ENCODE measurements around the gene SNX17.

The SNX17 gene

GRCh38 chr2:27393225-27393624, 22.8 kb downstream of the SNX17 start:
- no peak for TF ChIP-seq Cebpa-rat (IDR thresholded peaks at IDR 0.05)
- Histone ChIP-seq H3K9ac (no peak overlapping the region), H3K4me2 (no peak overlapping the region), H3K4me1 (no peaks in the 10 kb centered on the region), H3K27ac (no peak overlapping the region), H4K20me1 (peaks cover 100% of the 10 kb centered on the region), H3K36me3 (peaks cover 69% of the 10 kb centered on the region), H3K9me3 (no peaks in the 10 kb centered on the region), H3K27me3 (no peaks in the 10 kb centered on the region), H3K4me3 (no peak overlapping the region)

- Histone ChIP-seq H3K27me3 (no peaks in the 10 kb centered on the region), H3K4me2 (no peak overlapping the region), H3K9me3 (0 out of 2 replicates have a peak, but pooled peaks cover 4% of the 10 kb centered on the region), H3K36me3 (peaks cover 70% of the 10 kb centered on the region), H3K4me3 (no peak overlapping the region), H3K27ac (no peak overlapping the region), H3K9ac (no peak overlapping the region), H4K20me1 (peaks cover 100% of the 10 kb centered on the region), H3K4me1 (no peaks in the 10 kb centered on the region)
- no peak for TF ChIP-seq Cebpa-rat (IDR thresholded peaks at IDR 0.05)
Observed at GRCh38 chr2:27398962-27399361, 28.5 kb downstream of the SNX17 start.

GRCh38 chr2:27400348-27401135, 30.1 kb downstream of the SNX17 start:
- Histone ChIP-seq H3K4me2 (no peak overlapping the region), H3K4me3 (no peak overlapping the region), H4K20me1 (peaks cover 100% of the 10 kb centered on the region), H3K9ac (no peak overlapping the region), H3K4me1 (no peaks in the 10 kb centered on the region), H3K27ac (no peak overlapping the region), H3K9me3 (0 out of 2 replicates have a peak, but pooled peaks cover 4% of the 10 kb centered on the region), H3K27me3 (no peaks in the 10 kb centered on the region), H3K36me3 (peaks cover 75% of the 10 kb centered on the region)
- no peak for TF ChIP-seq Cebpa-rat (IDR thresholded peaks at IDR 0.05)

- H3K4me3 ChIP-seq, result peak overlapping the region; percentile 95
- H3K27me3 ChIP-seq, result no peaks in the 10 kb centered on the region
- H3K9me3 ChIP-seq, result no peaks in the 10 kb centered on the region; the same call in 1 of the 2 replicates
- H3K9ac ChIP-seq, result peak overlapping the region; percentile 93
- H3K4me1 ChIP-seq, result peaks cover 30% of the 10 kb centered on the region
- peak overlapping the region; percentile 94 for H3K4me2 ChIP-seq
- TF ChIP-seq Cebpa-rat (IDR thresholded peaks at IDR 0.05), result no peak
- peak overlapping the region; percentile 92 for H3K27ac ChIP-seq
- peaks cover 47% of the 10 kb centered on the region for H3K36me3 ChIP-seq
- H4K20me1 ChIP-seq, result peaks cover 63% of the 10 kb centered on the region
Observed at GRCh38 chr2:27407798-27408491, 37.5 kb downstream of the SNX17 start.

- peak overlapping the region; percentile 93 for H3K9ac ChIP-seq
- H3K4me3 ChIP-seq, result peak overlapping the region; percentile 95
- H3K4me1 ChIP-seq, result peaks cover 30% of the 10 kb centered on the region
- no peaks in the 10 kb centered on the region for H3K27me3 ChIP-seq
- H3K27ac ChIP-seq, result peak overlapping the region; percentile 92
- no peak for TF ChIP-seq Cebpa-rat (IDR thresholded peaks at IDR 0.05)
- H3K9me3 ChIP-seq, result no peaks in the 10 kb centered on the region; the same call in 1 of the 2 replicates
- H4K20me1 ChIP-seq, result peaks cover 55% of the 10 kb centered on the region
- peak overlapping the region; percentile 94 for H3K4me2 ChIP-seq
- peaks cover 38% of the 10 kb centered on the region for H3K36me3 ChIP-seq
Observed at GRCh38 chr2:27408601-27409320, 38.3 kb downstream of the SNX17 start.

GRCh38 chr2:27409321-27410073, 39.1 kb downstream of the SNX17 start, which contains the start of gene PPM1G:
PPM1G (minus strand) TSS chr2:27409591; CDS start chr2:27409422, 169 bp downstream.
- H3K4me2 ChIP-seq, result peak within 1 kb of the TSS; percentile 94
- TF ChIP-seq Cebpa-rat (IDR thresholded peaks at IDR 0.05), result no peak

GRCh38 chr2:27412419-27413152, 42.2 kb downstream of the SNX17 start:
- peaks cover 2% of the 10 kb centered on the region for H3K36me3 ChIP-seq

More at GRCh38 chr2:27409321-27410073, 39.1 kb downstream of the SNX17 start, which contains the start of gene PPM1G:
- peaks cover 48% of the 10 kb centered on the region for H4K20me1 ChIP-seq
- peak within 1 kb of the TSS; percentile 95 for H3K4me3 ChIP-seq
- H3K9ac ChIP-seq, result peak within 1 kb of the TSS; percentile 93
- peaks cover 32% of the 10 kb centered on the region for H3K36me3 ChIP-seq
- H3K9me3 ChIP-seq, result no peaks in the 10 kb centered on the region; the same call in 1 of the 2 replicates
- H3K27ac ChIP-seq, result peak within 1 kb of the TSS; percentile 92
- H3K4me1 ChIP-seq, result peaks cover 30% of the 10 kb centered on the region
- H3K27me3 ChIP-seq, result no peaks in the 10 kb centered on the region

GRCh38 chr2:27416151-27416550, 45.7 kb downstream of the SNX17 start:
- no peak overlapping the region for H3K4me3 ChIP-seq

More at GRCh38 chr2:27412419-27413152, 42.2 kb downstream of the SNX17 start:
- Histone ChIP-seq H3K9me3 (no peaks in the 10 kb centered on the region; the same call in 1 of the 2 replicates), H3K4me1 (peaks cover 15% of the 10 kb centered on the region), H3K4me2 (no peak overlapping the region), H3K4me3 (no peak overlapping the region), H3K27ac (no peak overlapping the region), H3K27me3 (no peaks in the 10 kb centered on the region), H3K9ac (no peak overlapping the region), H4K20me1 (peaks cover 17% of the 10 kb centered on the region)
- no peak for TF ChIP-seq Cebpa-rat (IDR thresholded peaks at IDR 0.05)

More at GRCh38 chr2:27416151-27416550, 45.7 kb downstream of the SNX17 start:
- Histone ChIP-seq H3K36me3 (no peaks in the 10 kb centered on the region), H3K9me3 (no peaks in the 10 kb centered on the region), H4K20me1 (no peaks in the 10 kb centered on the region), H3K27ac (no peak overlapping the region), H3K4me1 (no peaks in the 10 kb centered on the region), H3K4me2 (no peak overlapping the region), H3K9ac (no peak overlapping the region), H3K27me3 (no peaks in the 10 kb centered on the region)
- TF ChIP-seq Cebpa-rat (IDR thresholded peaks at IDR 0.05), result no peak

Data from BLaER1 (cell line).